ENCODE results near the gene ACAT1.

The ACAT1 gene

GRCh38 chr11:108196901-108197300 lies 75.5 kb downstream of the ACAT1 start:
- ATAC-seq = no peak
- Mint-ChIP-seq H3K36me3 (peaks cover 31% of the 10 kb centered on the region), H3K4me1 (peaks cover 35% of the 10 kb centered on the region), H3K27me3 (no peaks in the 10 kb centered on the region), H3K27ac (no peak overlapping the region), H3K9me3 (no peaks in the 10 kb centered on the region), H3K4me3 (no peak overlapping the region)
